OCI-M2 (cell line): Measurements from ENCODE around the gene CBLN1.
"Not testable (repeated sequence)": the region's sequence is repeated elsewhere in the genome, so short reads cannot be mapped to it uniquely, and the experiment has no call there.

Source experiments
- DNase-seq: peaks from one replicate; lab custom pipeline; 2025; ENCODE audit not compliant: unreplicated experiment; lab: John Stamatoyannopoulos, UW

The CBLN1 gene

DNA sequence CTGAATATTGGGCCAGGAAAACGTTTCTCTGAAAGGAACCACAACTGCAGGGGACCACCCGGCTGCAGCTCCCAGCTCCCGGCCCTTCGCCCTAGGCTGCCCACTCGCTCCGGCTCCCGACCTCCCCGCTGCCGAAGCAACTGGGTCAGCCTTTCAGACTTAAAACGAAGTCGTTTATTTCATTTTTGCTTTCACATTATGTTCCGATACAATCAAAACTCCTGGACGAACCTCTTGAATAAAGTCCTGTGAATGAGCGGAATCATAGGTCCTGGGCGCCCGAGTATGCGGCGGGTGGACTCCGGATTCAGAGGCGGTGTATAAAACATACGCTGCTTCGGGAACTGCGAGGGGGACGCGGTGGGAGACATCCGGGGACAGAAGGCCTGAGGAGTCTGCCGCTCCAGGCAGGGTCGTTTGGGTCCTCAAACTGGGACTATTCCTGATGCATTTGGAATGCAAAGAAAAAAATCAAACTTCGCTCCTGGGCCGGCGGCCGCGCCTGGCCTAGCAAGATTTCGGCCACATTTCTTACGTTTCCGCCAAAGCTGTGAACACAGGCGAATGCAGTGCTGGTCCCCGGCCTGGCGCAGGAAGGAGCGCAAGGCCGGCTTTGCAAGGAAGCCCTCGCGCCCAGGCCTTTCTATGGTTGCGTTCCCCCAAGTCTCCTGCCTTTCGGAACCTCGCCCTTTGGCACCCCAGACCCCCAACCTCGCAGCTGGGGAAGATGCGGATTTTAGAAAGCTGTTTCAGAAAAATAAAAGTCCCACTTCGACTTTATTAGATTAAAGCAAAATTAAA is 3.7 kb downstream of the CBLN1 start:
- DNase-seq: no peak

DNA sequence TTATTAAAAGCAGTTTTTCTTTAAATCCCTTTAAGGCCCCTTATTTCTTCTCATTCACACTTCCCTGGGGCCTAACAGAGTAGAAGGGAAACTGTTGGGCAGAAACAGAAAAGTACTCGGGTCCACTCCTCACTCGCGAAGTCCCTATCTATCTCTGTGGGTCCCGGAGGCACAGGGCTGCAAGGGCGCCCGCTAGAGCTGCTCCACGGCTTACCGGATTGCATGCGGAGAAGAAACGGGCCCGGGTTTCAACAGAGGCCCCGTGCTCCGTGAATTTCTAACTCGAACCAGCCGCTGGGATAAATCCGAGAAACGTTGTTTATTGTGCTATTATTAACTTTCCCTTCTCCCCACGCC is 4.3 kb downstream of the CBLN1 start:
- no peak for DNase-seq

DNA sequence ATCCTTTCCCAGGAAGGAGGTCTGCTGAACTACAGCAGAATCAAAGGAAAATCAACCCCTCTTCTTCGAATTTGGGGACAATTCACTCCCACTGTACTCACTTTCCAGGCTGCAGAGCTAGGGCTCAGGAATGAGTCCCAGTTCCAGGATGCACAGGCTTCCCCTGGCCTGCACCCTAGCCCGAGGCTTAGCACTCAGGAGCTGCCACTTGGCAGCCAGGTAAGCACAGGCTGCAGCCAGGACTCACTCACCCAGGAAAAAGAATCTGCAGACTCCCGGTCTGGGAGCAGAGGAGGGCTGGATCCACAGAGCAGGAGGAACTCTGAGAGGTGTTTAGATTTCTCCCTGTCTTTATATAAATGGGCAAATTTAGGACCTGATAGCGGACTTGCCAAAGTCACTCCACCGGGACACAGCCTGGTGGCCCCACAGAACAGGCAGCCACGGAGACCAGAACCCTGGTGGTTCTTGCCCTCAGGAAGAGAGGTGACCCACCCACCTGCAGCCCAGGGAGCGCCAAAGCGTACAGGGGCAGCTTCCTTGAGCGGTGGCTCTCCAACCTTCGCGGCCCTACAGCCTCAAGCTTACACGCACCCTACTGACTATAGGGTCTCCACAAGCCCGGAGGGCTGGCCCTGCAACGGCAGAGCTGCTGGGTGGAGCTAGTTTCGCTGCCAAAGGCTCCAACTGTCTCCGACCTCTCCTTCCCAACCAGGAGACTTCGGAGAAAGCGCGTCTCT is 4.8 kb downstream of the CBLN1 start:
- no peak for DNase-seq

DNA sequence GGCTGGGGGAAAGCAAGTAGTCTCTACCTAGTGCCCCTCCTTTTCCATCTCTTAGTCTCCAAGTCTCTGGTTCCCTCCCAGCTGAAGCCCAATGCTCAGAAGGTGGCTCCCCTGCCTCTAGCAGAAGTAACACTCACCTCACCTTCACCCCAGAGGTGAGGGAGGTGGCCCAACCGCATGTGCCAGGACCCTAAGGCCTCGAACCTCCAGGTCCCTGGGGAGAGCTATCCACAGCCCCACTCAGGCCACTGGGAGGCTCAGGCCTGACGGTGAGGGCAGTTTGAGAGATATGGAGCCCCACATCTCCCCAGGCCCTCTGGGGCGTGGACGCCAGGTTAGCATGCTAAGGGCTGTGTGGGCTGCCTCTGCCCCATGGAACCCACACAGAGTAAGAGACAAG is 5.8 kb downstream of the CBLN1 start:
- no peak for DNase-seq

DNA sequence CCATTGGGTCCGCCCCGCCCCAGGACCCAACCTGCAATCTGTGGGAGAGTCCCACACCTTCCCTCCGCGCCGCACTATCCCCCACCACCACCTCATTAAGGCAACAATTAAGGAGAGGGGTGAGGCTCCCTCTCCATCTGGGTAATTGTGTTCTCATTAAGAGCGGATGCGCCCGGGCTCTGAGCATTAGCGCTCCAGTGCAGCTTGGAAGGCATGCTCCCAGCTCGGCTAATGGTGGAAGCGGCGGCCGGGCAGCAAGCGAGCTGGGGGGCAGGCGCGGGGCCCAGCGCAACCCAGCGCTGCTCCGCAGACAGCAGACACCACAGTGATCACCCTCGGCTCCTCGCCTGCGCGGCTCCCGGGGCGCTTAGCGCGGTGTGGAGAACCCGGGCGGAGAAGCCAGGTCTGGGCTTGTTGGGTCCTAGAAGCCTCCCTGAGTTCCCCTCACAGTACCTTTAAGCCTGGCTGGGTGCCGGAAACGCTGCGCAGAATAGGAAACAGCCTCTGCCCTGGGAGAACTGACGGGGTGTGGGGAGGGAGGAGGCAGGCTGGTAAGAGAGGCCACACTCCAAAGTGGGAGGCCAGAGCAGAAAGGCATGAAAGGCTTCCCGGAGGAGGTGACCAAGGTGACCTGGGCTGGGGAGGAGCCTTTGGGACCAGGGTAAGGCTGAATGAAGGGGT is 6.4 kb downstream of the CBLN1 start:
- no peak for DNase-seq

DNA sequence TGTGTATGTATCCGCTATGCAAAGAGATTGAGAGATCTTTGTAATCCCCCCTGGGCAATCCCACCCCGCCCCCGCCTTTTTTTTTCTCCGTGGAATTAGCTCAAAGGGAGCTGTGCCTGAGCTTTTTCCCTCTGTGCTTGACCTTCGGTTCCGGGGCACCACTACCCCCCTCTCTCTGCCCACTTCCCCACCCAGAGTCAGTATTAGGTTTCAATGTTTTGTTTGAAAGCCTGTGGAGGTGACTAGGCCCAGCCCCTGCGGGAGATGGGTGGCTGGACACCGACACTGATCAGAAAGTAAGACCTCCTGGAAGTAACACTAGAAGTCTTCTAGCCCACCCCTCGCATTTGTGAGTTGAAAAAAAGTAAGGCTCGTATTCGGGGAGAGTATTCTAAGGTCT is 7.0 kb downstream of the CBLN1 start:
- DNase-seq: no peak

DNA sequence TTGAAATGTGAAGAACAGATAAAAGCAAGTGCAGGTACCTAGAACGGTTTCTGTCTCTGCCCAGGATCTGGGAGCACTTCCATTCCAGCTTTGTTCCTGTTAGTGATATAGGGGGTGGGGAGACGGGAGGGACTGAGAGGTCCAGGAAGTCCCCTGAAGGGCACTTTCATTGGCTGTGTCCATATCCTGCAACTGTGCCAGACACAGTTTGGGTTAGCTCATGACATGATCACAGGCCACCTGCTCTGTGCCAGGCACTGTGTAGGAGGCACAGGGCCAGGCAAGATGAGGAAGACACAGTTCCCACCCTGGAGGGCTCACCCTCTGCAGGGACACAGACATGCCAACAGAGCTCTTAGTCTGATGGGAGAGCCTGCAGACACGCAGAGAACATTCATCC is 7.9 kb downstream of the CBLN1 start:
- DNase-seq: no peak

DNA sequence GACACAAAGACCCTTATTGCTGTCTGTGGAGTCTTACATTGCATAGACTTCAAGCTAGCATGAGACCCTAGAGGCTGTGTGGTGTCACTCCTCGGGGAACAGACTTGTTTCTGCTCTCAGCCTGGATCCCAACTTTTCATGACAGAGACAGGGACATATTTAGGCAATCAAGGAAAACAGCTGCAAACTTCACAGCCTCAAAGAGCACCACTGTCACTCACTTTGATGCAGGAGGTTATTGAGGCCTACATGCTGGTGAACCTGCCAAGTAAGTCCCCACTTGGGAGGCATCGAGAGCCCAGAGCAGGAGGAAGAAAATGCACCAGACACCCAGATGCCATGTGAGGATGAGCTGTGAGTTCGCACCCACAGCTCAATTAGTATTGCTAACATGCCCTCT is 10.3 kb downstream of the CBLN1 start:
- no peak for DNase-seq

DNA sequence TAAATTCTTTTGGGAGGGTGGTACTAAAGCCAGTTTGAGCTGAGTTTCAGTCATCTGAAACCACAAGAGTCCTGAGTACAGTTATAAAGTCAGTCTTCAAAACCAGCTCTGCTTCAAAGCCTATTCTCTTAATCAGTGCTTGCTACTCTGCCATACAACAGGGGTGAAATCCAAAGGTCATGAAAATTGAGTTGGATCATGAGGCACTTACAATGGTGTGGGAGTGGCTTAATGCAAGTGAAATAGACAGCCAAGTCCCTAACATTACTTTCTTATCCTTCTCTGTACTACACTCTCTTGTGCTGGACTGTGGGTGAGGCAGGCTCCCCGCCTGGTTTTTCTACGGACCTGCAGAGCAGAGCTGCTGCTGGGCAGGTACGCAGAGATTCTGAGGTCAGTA is 12.4 kb downstream of the CBLN1 start:
- no peak for DNase-seq

DNA sequence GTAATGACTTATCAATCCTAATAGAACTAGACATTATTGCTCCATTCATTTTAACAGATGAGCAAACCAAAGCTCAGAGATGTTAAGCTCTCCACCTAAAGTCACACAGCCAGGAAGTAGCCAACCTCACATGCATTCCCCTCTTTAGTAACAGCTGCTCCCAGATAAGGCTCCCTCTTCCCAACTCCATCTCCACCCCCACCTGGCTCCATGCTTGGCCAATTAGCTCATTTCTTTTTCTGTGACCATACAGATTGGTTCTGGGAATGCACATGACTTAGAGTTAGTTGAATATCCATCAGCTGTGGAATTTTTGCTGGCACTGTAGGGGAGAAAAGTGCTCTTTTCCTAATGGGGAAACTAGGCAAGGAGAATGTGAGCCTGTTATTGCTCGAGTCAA is 13.0 kb downstream of the CBLN1 start:
- DNase-seq: no peak

DNA sequence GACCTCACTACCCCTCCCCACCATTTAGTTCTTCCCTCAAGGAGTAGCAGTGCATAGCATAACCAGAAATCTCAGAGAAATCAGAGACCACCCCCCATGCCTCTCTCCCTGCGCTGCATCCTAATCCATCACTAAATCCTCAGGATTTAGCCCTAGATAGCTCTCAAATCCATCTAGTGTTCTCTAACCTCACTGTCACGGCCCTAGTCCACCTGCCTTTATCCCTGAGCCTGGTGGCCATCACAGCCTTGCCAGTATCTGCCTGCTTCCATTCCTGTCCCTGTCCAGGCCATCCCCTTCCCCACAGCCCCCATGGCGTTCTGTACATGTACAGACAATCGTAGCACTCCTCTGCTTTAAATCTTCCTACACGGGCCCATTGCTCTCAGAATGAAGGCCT is 19.1 kb downstream of the CBLN1 start:
- no peak for DNase-seq

DNA sequence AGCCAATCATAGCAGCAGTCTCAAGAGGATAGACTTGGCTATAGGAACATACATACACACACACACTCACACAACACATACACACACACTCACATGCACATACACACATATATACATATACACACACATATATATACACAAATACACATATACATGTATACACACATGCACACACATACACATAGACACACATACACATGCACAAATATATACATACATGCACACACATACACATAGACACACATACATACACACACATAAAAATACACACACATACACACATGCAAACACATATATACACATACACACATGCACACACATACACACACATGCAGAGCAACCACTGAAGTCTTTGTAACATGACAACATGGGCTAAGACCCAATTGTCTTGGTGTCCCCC is 19.7 kb downstream of the CBLN1 start:
- no peak for DNase-seq

DNA sequence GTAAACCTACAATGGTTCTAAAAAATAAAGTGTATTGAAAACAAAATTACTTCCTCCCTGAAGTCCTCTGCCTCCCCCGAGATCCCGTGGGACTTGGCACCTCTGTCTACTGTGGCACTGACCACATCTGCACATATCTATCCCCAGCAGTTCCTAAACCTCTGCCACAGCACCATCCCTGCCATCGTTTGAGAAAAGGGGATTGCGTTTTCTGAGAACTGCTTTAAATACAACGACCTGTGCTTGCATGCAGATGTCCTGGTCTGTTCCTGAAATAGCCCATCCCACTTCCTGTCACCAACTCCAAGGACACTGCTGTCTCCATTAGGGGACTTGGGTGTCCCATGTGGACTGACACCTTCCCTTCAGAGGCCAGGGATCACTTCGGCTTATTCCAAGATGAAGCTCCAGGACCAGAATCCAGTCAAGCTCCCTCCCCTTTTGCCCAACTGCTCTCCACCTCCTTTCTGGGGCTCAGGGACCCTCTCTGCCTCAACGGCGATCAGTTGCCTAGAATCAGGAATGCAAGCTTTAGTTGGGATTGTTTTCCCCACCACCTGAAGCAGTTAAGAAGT is 20.6 kb downstream of the CBLN1 start:
- DNase-seq: no peak

DNA sequence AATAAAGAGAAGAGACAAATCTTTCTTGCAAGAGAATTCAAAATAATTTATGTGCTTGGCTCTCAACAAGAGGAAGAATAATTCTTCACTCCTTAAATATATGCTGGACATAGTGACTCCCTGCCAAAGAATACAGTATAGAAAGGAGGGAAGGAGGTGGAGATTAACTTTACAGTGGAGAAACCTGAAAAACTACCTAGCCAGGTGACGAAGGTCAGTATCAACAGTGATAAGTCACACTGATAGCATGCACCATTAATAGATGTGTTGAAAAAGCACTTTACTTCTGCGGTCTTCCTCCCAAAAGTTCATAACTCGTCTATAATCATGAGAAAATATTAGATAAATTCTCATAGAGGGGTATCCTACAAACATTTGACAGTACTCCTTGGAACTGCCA is 21.4 kb downstream of the CBLN1 start:
- DNase-seq: no peak

DNA sequence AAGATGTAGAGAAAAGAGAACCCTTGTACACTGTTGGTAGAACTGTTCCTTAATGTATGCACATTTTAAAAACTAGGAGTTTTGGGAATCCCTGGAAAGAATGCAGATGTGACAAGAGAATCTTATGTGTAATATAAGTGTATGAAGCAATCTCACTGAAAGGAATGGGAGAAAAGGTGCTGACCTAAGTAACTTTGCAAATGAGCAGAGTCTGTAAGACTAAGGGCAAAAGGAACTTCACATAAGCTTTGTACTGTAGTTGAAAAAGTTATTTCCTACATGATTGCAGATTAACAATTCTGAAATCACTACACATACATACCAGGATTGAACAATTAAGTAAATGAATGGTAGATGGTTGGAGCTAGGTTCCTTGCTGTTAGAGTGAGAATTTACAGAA is 22.3 kb downstream of the CBLN1 start:
- no peak for DNase-seq

DNA sequence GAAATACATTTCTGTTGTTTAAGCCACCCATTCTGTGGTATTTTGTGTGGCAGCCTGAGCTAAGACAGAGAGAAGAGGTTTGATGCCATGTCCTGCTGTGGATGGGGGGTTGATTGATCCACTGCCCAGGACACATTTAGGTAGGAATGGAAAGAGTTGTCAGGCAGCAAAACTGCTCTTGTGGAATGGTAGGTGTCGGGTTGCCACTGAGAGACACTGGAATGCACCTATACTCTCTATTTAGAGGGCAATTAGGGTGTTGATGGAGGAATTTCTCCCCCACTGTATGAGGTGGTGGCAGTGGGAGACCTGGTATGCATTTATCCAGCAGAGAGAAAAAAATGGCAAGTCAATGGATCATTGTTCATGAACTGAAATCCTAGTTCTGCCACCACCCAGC is 30.9 kb downstream of the CBLN1 start:
- no peak for DNase-seq

DNA sequence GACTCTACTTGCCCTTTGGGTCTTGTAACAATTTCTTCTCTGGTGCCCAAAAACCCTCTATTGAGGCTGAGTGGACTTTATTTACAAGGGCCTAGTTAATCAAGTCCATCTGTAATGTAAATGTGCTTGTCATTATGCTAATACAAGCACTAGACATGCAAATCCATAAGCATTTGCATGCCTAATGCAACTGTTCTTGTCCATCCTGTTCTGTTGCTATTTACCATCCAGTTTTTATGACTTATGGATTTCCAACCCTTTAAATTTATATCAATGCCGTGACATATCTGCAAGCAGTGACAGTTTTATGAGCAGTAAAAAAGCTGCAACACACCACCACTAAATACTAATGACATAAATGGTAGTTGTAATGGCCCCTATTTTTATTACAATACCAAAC is 33.4 kb downstream of the CBLN1 start:
- no peak for DNase-seq

DNA sequence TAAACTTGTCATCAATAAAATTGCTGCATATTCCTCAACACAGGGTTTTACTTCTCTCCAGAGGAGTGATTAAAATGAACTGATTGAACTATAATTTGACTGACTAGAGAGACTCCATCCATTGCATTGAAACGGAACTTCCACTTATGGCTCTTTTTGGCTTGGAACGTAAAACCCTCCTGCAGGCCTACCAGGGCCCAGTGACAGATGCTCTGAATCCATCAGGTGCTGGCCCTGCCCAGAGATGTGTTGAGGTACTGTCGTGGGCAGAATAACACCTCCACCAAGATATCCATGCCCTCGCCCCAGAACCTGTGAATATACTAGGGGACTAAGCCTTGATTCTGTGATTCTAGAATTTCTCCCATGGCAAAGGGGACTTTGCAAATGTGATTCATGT is 45.4 kb downstream of the CBLN1 start:
- no peak for DNase-seq

DNA sequence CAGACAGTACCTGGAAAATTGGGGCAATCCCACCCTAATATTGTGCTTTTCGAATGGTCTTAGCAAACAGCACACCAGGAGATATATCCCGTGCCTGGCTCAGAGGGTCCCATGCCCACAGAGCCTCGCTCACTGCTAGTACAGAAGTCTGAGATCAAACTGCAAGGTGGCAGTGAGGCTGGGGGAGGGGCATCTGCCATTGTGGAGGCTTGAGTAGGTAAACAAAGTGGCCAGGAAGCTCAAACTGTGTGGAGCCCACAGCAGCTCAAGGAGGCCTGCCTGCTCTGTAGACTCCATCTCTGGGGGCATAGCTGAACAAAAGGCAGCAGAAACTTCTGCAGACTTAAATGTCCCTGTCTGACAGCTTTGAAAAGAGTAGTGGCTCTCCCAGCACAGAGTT is 53.3 kb downstream of the CBLN1 start:
- DNase-seq: not testable (repeated sequence)
